Brain microvascular endothelial cell (primary cell): ENCODE data around the gene FUOM.

Experiments used
- DNase-seq: peaks from one replicate; pipeline ENCODE4 v3.0.0-alpha.2; 2020
- H3K27ac ChIP-seq: fragments of 250-450 bp; sonication (Bioruptor Pico); 2 replicates; pipeline ENCODE4 v1.5.1; 2020; ENCODE audit warnings: mild to moderate bottlenecking, moderate library complexity
- H3K27me3 ChIP-seq: fragments of 250-450 bp; sonication (Bioruptor Pico); replicated peaks from 2 replicates; pipeline ENCODE4 v1.5.1; 2020; ENCODE audit warnings: mild to moderate bottlenecking
- H3K36me3 ChIP-seq: fragments of 250-450 bp; sonication (Bioruptor Pico); replicated peaks from 2 replicates; pipeline ENCODE4 v1.5.1; 2020; ENCODE audit warnings: mild to moderate bottlenecking
- H3K4me3 ChIP-seq: 2 replicates; pipeline ENCODE4 v1.5.1; 2011; ENCODE audit warnings: low read depth, mild to moderate bottlenecking, control low read depth, low read length, moderate library complexity
- CTCF ChIP-seq: IDR thresholded peaks from 2 replicates; pipeline ENCODE4 v1.5.1; 2011; ENCODE audit warnings: low read depth, mild to moderate bottlenecking, moderate library complexity, low read length, control low read depth, inconsistent platforms; ENCODE audit errors: missing control alignments
- in situ Hi-C: cut with HindIII; loops from 2 replicates; pipeline ENCODE4 v1.10.0; 2017; ENCODE audit warnings: low sequenced_read_pairs, low pct_ligation_motif_present

The FUOM gene

DNA sequence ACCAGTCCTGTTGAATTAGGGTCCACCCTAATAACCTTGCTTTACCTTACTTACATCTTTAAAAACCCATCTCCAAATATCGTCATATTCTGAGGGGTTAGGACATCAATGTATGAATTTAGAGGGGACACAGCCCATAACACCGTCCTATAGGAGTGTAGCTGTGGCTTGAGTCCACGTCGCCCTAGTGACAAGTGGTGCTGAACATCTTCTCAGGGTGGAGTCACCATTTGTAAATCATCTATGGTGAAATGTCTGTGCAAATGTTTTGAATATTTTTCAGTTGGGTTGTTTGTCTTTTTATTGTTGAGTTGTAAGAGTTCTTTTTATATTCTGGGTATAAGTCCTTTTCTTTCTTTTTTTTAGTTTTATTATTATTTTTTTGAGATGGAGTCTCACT lies 15.8 kb downstream of the FUOM start:
- TF ChIP-seq CTCF: no peak
- Histone ChIP-seq H3K27ac (no peak overlapping the region), H3K4me3 (no peak overlapping the region), H3K36me3 (no peaks in the 10 kb centered on the region), H3K27me3 (peaks cover 3% of the 10 kb centered on the region)
- DNase-seq: no peak
- in situ Hi-C loops: no loop called here

- no peak for TF ChIP-seq CTCF
- H3K27ac ChIP-seq: no peak overlapping the region
- H3K4me3 ChIP-seq: no peak overlapping the region
- DNase-seq: no peak
- in situ Hi-C loops: no loop called here
- peaks cover 24% of the 10 kb centered on the region for H3K27me3 ChIP-seq
- no peaks in the 10 kb centered on the region for H3K36me3 ChIP-seq
Measured at GRCh38 chr10:133339708-133340380, 18.0 kb downstream of the FUOM start.

GRCh38 chr10:133338080-133339071 lies 19.4 kb downstream of the FUOM start:
- Histone ChIP-seq H3K27ac (no peak overlapping the region), H3K27me3 (peaks cover 28% of the 10 kb centered on the region), H3K4me3 (no peak overlapping the region), H3K36me3 (no peaks in the 10 kb centered on the region)
- no peak for DNase-seq
- no peak for TF ChIP-seq CTCF
- in situ Hi-C loops: no loop called here

- no peaks in the 10 kb centered on the region for H3K36me3 ChIP-seq
- H3K4me3 ChIP-seq: no peak overlapping the region
- in situ Hi-C loops: no loop called here
- no peak for DNase-seq
- no peak overlapping the region for H3K27ac ChIP-seq
- H3K27me3 ChIP-seq: peaks cover 28% of the 10 kb centered on the region
- TF ChIP-seq CTCF: no peak
Measured at GRCh38 chr10:133337370-133337725, 20.5 kb downstream of the FUOM start.

DNA sequence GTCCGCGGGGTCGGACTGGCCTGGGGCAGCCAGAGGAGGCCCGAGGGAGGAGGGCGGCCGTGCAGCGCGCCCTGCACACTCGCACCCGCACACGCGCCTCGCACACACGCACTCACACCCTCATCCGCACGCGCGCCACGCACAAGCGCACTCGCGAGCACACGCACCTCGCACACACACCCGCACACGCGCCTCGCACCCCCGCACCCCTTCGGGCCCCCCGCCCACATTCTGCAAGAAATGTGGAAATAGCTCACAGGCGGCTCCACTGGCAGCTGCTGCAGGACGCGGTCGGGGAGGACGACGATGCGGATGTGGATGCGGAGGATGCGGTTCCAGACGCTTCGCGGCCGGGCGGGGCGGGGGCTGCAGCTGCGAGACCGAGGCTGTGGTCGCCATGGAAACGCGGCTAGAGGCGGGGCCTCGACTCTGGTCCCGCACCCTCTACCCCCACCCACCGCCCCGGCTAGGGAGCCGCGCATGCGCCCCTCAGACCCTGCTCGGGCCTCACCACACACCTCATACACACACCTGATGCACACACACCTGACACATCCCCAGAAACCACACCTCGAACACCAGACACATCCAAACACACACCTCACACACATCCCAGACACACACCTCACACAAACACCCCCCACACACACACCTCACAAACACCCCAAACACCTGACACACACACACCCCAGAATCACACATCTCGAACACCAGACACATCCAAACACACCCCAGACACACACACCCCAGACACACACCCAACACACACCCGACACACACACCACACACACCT lies 21.0 kb downstream of the FUOM start, which contains the start of gene CALY:
Gene CALY, minus strand, starts transcription at position 320 of the 793 bp plus-strand sequence. CDS start 7,907 bp downstream, outside the sequence.
- no peaks in the 10 kb centered on the region for H3K36me3 ChIP-seq
- H3K4me3 ChIP-seq: no peak within 1 kb of the TSS
- no peak for DNase-seq
- H3K27me3 ChIP-seq: peaks cover 28% of the 10 kb centered on the region
- in situ Hi-C loops: no loop called here
- no peak for TF ChIP-seq CTCF
- no peak within 1 kb of the TSS for H3K27ac ChIP-seq
